ENCODE data around the gene WDTC1. TPM values are rescaled to one million over a fixed set of nuclear protein-coding genes. Genes with fewer than 3 reads are reported as not detected.
A peak's percentile ranks its signal among the peaks of the same experiment; 100 is the strongest.

WDTC1 gene
- polyA plus RNA-seq, 4 donors: 40.8 to 51.9 (median 44.9) TPM

- DNase-seq (ENCODE audit: low read depth in 4 of 4, low spot score in 3 of 4): no peak
These were observed 98.3 kb downstream of the WDTC1 start for GRCh38 chr1:27332536-27333281.

- no peak for DNase-seq (ENCODE audit: low read depth in 4 of 4, low spot score in 3 of 4)
These were observed 99.4 kb downstream of the WDTC1 start for GRCh38 chr1:27333717-27334279.

- DNase-seq (ENCODE audit: low read depth in 4 of 4, low spot score in 3 of 4): no peak
These were observed 101.3 kb downstream of the WDTC1 start for GRCh38 chr1:27335506-27336422.

GRCh38 chr1:27336756-27337155 is 102.3 kb downstream of the WDTC1 start:
- DNase-seq (ENCODE audit: low read depth in 4 of 4, low spot score in 3 of 4): no peak

- no peak for DNase-seq (ENCODE audit: low read depth in 4 of 4, low spot score in 3 of 4)
These were observed 104.3 kb downstream of the WDTC1 start for GRCh38 chr1:27338751-27339150.

GRCh38 chr1:27339213-27339612 is 104.8 kb downstream of the WDTC1 start:
- DNase-seq (ENCODE audit: low read depth in 4 of 4, low spot score in 3 of 4): no peak

- no peak for DNase-seq (ENCODE audit: low read depth in 4 of 4, low spot score in 3 of 4)
These were observed 107.3 kb downstream of the WDTC1 start, which contains the start of gene SYTL1 for GRCh38 chr1:27341525-27342252. SYTL1 (plus strand) TSS chr1:27342022; CDS start chr1:27345335, 3,313 bp downstream.

- DNase-seq (ENCODE audit: low read depth in 4 of 4, low spot score in 3 of 4): no peak
These were observed 108.0 kb downstream of the WDTC1 start for GRCh38 chr1:27342391-27342777.

- DNase-seq (ENCODE audit: low read depth in 4 of 4, low spot score in 3 of 4): no peak
These were observed 108.6 kb downstream of the WDTC1 start for GRCh38 chr1:27342778-27343638.

- no peak for DNase-seq (ENCODE audit: low read depth in 4 of 4, low spot score in 3 of 4)
These were observed 109.2 kb downstream of the WDTC1 start for GRCh38 chr1:27343639-27344025.

- no peak for DNase-seq (ENCODE audit: low read depth in 4 of 4, low spot score in 3 of 4)
These were observed 110.8 kb downstream of the WDTC1 start for GRCh38 chr1:27345272-27345671.

GRCh38 chr1:27346357-27346756 is 111.9 kb downstream of the WDTC1 start:
- no peak for DNase-seq (ENCODE audit: low read depth in 4 of 4, low spot score in 3 of 4)

- no peak for DNase-seq (ENCODE audit: low read depth in 4 of 4, low spot score in 3 of 4)
These were observed 112.7 kb downstream of the WDTC1 start for GRCh38 chr1:27346991-27347624.

- DNase-seq (ENCODE audit: low read depth in 4 of 4, low spot score in 3 of 4): no peak
These were observed 114.7 kb downstream of the WDTC1 start for GRCh38 chr1:27348861-27349783.

- DNase-seq (ENCODE audit: low read depth in 4 of 4, low spot score in 3 of 4): peak in 1 of 4 donors; percentile 53
These were observed 115.6 kb downstream of the WDTC1 start for GRCh38 chr1:27349784-27350662.

GRCh38 chr1:27350663-27351540 is 116.5 kb downstream of the WDTC1 start:
- no peak for DNase-seq (ENCODE audit: low read depth in 4 of 4, low spot score in 3 of 4)

Measured in right renal pelvis (tissue), 4 donors.